Muscle layer of duodenum (tissue), 2 donors: ENCODE measurements around the gene PTPRK.

Experiments
- H3K27ac ChIP-seq: one replicate; pipeline ENCODE4 v1.7.0; 2013; ENCODE audit warnings: mild to moderate bottlenecking, low read length
- H3K27me3 ChIP-seq: one replicate; pipeline ENCODE4 v1.7.0; 2013; ENCODE audit warnings: low read depth, mild to moderate bottlenecking, control low read depth, low read length
- H3K36me3 ChIP-seq, 2 donors: one replicate each; pipeline ENCODE4 v1.7.0; 2013; ENCODE audit warnings: low read length in 2 of 2, control low read depth in 1 of 2, mild to moderate bottlenecking in 1 of 2; ENCODE audit not compliant: insufficient read depth in 2 of 2, control insufficient read depth in 1 of 2
- H3K4me1 ChIP-seq, 2 donors: one replicate each; pipeline ENCODE4 v1.7.0; 2013; ENCODE audit warnings: low read length in 2 of 2, mild to moderate bottlenecking in 2 of 2, control low read depth in 1 of 2, moderate library complexity in 1 of 2; ENCODE audit not compliant: insufficient read depth in 2 of 2, control insufficient read depth in 1 of 2
- H3K4me3 ChIP-seq, 2 donors: one replicate each; pipeline ENCODE4 v1.7.0; 2013; ENCODE audit warnings: low read length in 2 of 2, low read depth in 1 of 2, mild to moderate bottlenecking in 1 of 2
- H3K9me3 ChIP-seq, 2 donors: one replicate each; pipeline ENCODE4 v1.7.0; 2013; ENCODE audit warnings: low read length in 2 of 2, control low read depth in 1 of 2, mild to moderate bottlenecking in 1 of 2; ENCODE audit not compliant: control insufficient read depth in 1 of 2
- donor health status: healthy.

PTPRK gene

DNA sequence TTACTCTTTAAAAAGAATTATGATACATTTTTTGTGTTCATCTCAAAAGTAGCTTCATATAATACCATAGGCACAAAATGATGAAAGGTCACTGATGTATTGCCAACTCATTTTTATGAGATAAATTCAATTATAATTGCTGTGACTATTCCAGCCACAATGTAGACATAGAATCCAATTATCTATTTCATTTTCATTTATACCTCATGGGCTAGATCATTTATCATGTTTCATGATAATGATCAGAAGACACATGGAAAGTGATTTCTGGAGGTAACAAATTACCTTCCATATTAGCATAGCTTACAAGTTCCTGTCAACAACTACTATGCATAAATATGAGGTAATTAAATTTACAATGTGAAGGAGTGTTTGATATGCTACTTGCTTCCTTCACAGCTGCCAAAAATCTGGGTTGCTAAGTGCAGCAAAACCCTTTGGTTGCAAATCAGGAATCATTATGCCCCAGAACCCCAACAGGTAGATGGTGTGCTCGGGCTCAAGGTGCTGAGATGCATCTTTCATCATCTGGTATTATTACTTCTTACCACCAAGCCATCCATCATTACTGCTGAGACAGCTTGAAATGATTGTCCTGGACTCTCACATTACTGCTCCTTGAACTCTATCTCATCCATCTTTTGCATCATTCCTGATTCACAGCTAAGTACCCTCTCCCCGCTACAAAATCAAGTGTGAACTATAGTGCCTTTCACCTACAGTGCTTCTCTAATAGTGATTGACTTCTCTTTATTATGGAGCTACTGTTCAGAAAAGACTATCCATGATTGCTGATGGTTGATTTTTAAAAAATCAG lies 313.6 kb downstream of the PTPRK start:
- Histone ChIP-seq H3K9me3 (no peaks in the 10 kb centered on the region), H3K36me3 (no peaks in the 10 kb centered on the region)

DNA sequence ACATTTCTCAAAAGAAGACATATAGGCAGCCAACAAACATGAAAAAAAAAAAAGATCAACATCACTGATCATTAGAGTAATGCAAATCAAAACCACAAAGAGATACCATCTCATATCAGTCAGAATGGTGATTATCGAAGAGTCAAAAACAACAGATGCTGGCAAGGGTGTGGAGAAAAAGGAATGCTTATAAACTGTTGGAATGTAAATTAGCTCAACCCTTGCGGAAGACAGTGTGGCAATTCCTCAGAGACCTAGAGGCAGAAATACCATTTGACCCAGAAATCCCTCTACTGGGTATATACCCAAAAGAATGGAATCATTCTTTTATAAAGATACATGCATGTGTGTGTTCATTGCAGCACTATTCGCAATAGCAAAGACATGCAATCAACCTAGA lies 315.8 kb downstream of the PTPRK start:
- no peaks in the 10 kb centered on the region for H3K4me1 ChIP-seq
- no peaks in the 10 kb centered on the region for H3K9me3 ChIP-seq
- no peaks in the 10 kb centered on the region for H3K36me3 ChIP-seq
- no peak overlapping the region for H3K4me3 ChIP-seq
- no peaks in the 10 kb centered on the region for H3K27me3 ChIP-seq
- no peak overlapping the region for H3K27ac ChIP-seq

More for the DNA sequence above, 313.6 kb downstream of the PTPRK start:
- Histone ChIP-seq H3K27ac (no peak overlapping the region), H3K4me1 (no peaks in the 10 kb centered on the region), H3K4me3 (no peak overlapping the region), H3K27me3 (no peaks in the 10 kb centered on the region)

DNA sequence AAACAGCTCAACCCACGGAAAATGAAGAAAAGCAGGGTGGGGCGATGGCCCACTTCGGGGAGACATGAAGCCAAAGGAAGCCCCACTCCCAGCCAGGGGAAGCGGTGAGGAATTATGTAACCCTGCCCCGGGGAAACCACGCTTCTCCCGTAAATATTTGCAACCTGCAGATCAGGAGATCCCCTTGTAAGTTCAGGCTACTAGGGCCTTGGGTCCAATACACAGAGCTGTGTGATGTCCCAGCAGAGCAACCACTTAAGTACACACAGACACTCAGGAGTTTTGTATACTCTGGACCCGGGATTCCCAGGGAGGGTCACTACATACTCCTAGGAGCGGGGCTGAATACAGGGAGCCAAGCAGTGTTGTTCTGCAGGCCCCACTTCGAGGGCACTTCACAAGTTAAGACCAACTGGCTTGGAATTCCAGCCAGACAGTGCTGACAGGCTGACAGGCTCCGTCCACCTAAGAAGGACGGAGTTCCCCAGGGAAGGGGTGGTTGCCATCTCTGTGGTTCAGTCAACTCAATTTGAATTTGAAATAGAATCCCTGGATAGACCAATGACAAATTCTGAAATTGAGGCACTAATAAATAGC lies 318.1 kb downstream of the PTPRK start:
- no peaks in the 10 kb centered on the region for H3K4me1 ChIP-seq
- no peaks in the 10 kb centered on the region for H3K36me3 ChIP-seq
- H3K27ac ChIP-seq: no peak overlapping the region
- H3K4me3 ChIP-seq: no peak overlapping the region
- H3K9me3 ChIP-seq: no peaks in the 10 kb centered on the region
- H3K27me3 ChIP-seq: no peaks in the 10 kb centered on the region

DNA sequence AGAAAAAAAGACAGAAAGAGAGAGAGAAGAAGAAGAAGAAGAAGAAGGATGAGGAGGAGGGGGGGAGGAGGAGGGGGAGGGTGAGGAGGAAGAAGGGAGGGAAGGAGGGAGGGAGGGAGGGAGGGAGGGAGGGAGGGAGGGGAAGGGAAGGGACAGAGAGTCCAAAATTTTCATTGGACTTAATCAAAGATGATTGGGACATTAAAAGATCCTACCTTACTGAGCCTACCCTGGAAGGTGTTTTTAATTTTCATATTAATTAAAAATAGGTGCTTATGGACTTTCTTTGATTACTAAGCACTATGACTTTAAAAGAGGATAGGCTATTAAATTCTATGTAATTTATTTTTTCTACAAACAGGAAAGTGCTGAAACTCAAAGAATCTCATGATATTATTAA lies 319.6 kb downstream of the PTPRK start:
- Histone ChIP-seq H3K27me3 (no peaks in the 10 kb centered on the region), H3K27ac (no peak overlapping the region), H3K36me3 (no peaks in the 10 kb centered on the region), H3K4me1 (no peaks in the 10 kb centered on the region), H3K4me3 (no peak overlapping the region), H3K9me3 (no peaks in the 10 kb centered on the region)

DNA sequence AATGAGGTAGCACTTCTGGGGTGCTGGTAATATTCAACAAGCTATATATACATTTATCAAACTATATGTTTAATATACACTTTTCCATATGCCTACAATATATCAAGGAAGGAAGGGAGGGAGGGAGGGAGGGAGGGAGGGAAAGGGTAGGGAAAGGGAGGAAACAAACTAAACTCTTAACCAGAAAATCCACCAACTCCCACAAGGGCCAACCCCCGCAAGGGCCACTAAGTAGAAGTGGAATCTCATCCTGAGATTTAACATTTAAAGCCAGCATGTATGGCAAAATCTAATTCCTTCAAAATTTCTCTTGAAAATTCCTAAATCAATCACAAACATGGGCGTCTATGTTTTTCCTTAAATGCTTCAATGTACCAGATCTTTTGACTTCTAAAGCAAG lies 320.9 kb downstream of the PTPRK start:
- no peaks in the 10 kb centered on the region for H3K4me1 ChIP-seq

DNA sequence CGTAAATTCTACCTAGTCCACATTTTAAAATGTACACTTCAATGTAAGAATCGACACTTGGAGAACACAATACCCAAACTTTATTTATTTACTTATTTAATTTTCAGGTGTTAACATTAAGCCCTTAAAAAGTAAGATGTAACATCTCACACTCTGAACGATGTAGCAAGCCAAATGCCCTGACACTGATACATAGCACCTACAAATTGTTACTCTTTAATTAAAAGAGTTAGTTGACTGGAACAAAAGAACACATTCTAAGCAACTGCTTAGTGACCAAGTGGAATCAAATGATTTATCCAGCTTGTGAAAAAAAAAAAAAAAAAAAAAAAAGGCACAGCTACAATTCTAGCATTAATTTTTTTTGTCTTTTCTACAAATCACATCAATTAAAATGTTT lies 327.4 kb downstream of the PTPRK start:
- no peaks in the 10 kb centered on the region for H3K36me3 ChIP-seq
- H3K27ac ChIP-seq: no peak overlapping the region
- no peaks in the 10 kb centered on the region for H3K9me3 ChIP-seq
- H3K4me3 ChIP-seq: no peak overlapping the region
- no peaks in the 10 kb centered on the region for H3K27me3 ChIP-seq
- H3K4me1 ChIP-seq: no peaks in the 10 kb centered on the region

More for the DNA sequence above, 320.9 kb downstream of the PTPRK start:
- Histone ChIP-seq H3K36me3 (no peaks in the 10 kb centered on the region), H3K9me3 (no peaks in the 10 kb centered on the region), H3K27me3 (no peaks in the 10 kb centered on the region), H3K27ac (no peak overlapping the region), H3K4me3 (no peak overlapping the region)

DNA sequence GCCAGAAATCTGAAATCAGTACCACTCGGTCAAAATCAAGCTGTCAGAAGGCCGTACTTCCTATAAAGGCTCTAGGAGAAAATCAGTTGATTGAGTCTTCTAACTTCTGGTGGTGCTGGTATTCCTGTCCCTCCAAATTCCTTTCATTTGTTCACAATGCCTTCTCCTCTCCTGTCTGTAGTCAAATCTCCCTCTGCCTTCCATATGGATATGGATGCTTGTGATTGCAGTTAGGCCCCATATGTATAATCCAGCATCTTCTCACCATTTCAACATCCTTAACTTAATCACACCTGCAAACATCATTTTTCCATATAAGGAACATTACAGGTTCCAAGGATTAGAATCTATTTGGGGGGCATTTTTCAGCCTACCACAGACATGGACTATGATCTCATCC lies 331.7 kb downstream of the PTPRK start:
- Histone ChIP-seq H3K9me3 (no peaks in the 10 kb centered on the region), H3K27ac (no peak overlapping the region), H3K36me3 (peaks cover 0 to 3% of the 10 kb centered on the region in 2 donors), H3K4me1 (no peaks in the 10 kb centered on the region), H3K4me3 (no peak overlapping the region), H3K27me3 (no peaks in the 10 kb centered on the region)

DNA sequence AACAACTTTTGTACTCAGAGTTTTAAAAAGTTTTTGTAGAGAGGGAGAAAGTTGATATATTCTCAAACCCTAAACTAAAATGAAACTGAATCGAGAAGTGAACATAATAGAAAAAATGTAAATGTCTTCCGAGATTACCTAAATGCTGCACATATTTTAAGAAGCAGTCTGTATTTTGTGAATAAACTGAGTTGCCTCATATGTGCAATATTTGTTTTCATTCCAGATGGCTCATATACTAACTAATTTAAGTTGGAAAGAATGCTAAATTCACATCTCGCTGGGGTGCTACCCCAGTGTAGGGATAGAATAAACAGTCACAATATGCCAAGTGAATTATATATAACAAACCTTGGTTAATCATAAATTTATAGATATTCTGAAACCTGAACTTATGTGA lies 333.7 kb downstream of the PTPRK start:
- peaks cover 0 to 3% of the 10 kb centered on the region in 2 donors for H3K36me3 ChIP-seq
- H3K9me3 ChIP-seq: no peaks in the 10 kb centered on the region
- H3K4me1 ChIP-seq: no peaks in the 10 kb centered on the region
- no peaks in the 10 kb centered on the region for H3K27me3 ChIP-seq
- H3K4me3 ChIP-seq: no peak overlapping the region
- no peak overlapping the region for H3K27ac ChIP-seq

DNA sequence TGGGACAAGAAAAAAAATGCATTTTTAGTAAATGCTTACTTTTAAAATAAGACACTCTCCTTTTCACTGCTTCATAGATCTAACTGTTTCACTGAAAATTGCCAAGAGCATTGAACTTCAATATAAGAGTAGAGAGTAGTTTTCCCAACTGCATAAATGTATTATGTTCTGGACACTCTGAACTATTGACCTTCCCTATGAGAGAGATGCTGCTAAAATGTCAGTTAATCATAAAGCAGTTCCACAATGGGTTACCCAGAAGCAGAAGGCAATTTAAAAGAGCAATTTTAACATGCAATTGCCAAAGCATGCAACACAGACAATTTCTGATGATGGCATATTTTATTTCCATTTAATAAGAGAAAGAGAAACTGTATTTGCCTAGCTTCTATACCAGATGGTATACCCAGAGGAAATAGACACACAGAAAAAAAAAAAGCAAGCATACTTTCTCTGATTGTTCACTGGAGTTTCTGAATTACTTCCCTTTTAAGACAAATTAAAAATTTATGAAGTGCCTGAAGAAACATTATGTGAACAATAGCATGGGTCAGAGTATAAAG lies 340.4 kb downstream of the PTPRK start:
- no peaks in the 10 kb centered on the region for H3K27me3 ChIP-seq
- H3K36me3 ChIP-seq: peaks cover 0 to 3% of the 10 kb centered on the region in 2 donors
- H3K4me1 ChIP-seq: no peaks in the 10 kb centered on the region
- no peak overlapping the region for H3K4me3 ChIP-seq
- H3K27ac ChIP-seq: no peak overlapping the region
- no peaks in the 10 kb centered on the region for H3K9me3 ChIP-seq

DNA sequence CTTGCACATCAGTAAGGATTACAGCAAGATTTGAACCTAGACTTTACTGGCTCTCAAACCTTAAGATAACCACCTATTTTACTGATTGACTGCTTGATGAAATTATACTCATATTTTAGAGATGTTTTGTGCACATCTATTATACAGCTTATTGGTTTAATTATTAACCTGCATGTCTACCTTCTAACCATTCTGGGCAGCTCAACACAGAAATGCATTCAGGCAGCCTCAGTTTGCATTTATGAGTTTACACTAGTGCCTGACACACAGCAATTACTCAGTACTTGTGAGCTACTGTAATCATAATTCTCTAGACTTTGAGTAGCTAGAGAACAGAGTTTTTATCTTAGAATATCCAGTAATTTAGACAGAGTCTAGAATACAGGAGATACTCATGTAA lies 345.7 kb downstream of the PTPRK start:
- H3K9me3 ChIP-seq: no peaks in the 10 kb centered on the region
- no peak overlapping the region for H3K4me3 ChIP-seq
- H3K27me3 ChIP-seq: no peaks in the 10 kb centered on the region
- H3K4me1 ChIP-seq: peaks cover 0 to 7% of the 10 kb centered on the region in 2 donors
- H3K27ac ChIP-seq: no peak overlapping the region
- H3K36me3 ChIP-seq: no peaks in the 10 kb centered on the region

DNA sequence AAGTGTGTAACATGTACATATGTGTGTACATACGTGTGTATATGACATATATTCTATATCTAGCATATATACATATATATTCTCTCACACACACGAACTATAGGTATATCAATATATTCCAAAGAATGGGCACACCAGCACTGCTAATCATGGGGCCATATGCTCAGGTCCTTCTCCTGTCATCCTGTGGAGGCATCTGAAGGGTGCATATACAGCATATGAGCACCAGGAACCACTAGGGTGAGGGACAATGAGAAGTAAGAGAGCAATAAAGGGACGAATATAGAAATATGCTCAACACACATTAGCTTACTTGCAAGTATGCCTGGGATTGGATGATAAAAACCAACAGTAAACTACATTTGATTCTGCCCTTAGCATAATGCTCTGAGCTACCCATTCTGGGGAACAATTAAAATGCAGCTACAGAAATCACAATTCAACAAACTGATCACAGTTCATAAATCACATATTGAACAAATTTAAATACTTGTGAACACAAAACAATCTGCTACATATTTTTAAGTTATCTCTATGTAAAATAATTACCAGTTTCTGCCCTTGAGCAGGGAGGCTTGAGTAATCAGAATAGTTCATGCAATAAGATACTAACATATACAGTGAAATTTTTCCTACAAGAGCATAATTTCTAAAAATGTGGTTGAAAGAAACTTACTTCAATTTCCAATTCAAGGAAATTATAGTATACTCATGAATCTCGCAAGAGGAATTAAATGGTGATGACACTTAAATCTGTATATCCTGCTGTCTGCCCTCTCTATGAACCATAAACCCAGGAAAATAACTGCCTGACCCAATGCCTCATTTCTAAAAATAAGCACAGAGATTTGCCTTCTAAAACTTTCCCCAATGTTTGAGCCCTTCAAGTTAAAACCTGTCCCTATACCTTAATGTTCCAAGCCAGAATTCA lies 347.4 kb downstream of the PTPRK start:
- Histone ChIP-seq H3K4me3 (no peak overlapping the region), H3K27ac (no peak overlapping the region), H3K4me1 (peaks cover 0 to 7% of the 10 kb centered on the region in 2 donors), H3K36me3 (no peaks in the 10 kb centered on the region), H3K9me3 (no peaks in the 10 kb centered on the region), H3K27me3 (no peaks in the 10 kb centered on the region)
